ENCODE data around the gene BLCAP.

DNA sequence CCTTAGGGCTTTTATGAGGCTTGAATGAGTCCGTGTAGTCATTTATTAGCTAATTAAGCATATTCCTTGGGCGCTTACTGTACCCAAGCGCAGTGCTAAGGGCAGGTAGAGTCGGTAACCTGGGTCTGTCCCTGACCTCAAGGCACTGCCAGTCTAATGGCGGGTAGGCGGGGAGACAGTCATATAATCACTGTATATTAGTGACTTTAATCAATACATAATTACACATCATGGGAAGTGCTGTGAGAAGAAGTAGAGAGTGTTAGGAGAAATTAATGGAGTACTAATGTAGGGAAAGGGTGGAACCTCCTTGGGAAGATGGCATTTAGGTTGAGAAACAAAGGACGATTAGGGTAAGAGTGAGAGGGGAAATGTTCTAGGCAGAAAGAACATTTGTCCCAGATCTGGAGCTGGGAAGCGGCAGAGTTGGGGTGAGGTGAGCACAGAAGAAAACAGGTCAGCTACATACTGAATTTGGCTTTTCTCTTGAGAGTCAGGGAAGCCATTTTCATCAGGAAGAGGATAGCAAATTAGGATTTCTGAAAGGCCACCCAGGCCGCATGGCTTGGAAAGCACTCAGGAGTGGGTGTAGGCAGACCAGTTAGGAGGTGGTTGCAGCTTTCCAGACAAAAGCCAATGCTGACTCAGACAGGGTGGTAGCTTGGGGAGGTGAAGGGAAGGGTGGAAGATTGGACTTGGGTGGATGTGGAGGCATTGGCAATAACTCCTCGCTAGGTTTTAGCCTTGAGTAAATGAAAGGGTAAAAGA is 954 bp upstream of the BLCAP start:
- TF ChIP-seq KLF7 (tag by site-specific recombination; IDR thresholded peaks at IDR 0.05; ENCODE audit: borderline replicate concordance) (no peak), YY1 (tag by site-specific recombination; IDR thresholded peaks at IDR 0.05) (no peak), CTCF (tag by site-specific recombination; IDR thresholded peaks at IDR 0.05) (no peak), ZNF670 (tag by site-specific recombination; IDR thresholded peaks at IDR 0.05; ENCODE audit: low read depth) (no peak), ZNF416 (tag by site-specific recombination; IDR thresholded peaks at IDR 0.05) (no peak), ZNF626 (tag by site-specific recombination; IDR thresholded peaks at IDR 0.05) (no peak), ZNF549 (tag by site-specific recombination; IDR thresholded peaks at IDR 0.05) (no peak), ZNF132 (tag by site-specific recombination; IDR thresholded peaks at IDR 0.05; ENCODE audit: borderline replicate concordance) (no peak), MEIS1 (CRISPR knock-in tag; IDR thresholded peaks at IDR 0.05; ENCODE audit: borderline replicate concordance) (no peak), ZNF501 (tag by site-specific recombination; IDR thresholded peaks at IDR 0.05) (no peak)
- TF ChIP-seq, protein P1, sequence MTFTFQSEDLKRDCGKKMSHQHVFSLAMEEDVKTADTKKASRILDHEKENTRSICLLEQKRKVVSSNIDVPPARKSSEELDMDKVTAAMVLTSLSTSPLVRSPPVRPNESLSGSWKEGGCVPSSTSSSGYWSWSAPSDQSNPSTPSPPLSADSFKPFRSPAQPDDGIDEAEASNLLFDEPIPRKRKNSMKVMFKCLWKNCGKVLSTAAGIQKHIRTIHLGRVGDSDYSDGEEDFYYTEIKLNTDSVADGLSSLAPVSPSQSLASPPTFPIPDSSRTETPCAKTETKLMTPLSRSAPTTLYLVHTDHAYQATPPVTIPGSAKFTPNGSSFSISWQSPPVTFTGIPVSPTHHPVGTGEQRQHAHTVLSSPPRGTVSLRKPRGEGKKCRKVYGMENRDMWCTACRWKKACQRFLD (tag by site-specific recombination; IDR thresholded peaks at IDR 0.05) = no peak
- TF ChIP-seq, protein P2, sequence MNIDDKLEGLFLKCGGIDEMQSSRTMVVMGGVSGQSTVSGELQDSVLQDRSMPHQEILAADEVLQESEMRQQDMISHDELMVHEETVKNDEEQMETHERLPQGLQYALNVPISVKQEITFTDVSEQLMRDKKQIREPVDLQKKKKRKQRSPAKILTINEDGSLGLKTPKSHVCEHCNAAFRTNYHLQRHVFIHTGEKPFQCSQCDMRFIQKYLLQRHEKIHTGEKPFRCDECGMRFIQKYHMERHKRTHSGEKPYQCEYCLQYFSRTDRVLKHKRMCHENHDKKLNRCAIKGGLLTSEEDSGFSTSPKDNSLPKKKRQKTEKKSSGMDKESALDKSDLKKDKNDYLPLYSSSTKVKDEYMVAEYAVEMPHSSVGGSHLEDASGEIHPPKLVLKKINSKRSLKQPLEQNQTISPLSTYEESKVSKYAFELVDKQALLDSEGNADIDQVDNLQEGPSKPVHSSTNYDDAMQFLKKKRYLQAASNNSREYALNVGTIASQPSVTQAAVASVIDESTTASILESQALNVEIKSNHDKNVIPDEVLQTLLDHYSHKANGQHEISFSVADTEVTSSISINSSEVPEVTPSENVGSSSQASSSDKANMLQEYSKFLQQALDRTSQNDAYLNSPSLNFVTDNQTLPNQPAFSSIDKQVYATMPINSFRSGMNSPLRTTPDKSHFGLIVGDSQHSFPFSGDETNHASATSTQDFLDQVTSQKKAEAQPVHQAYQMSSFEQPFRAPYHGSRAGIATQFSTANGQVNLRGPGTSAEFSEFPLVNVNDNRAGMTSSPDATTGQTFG (tag by site-specific recombination; IDR thresholded peaks at IDR 0.05; ENCODE audit: borderline replicate concordance) = no peak
- TF ChIP-seq, protein P3, sequence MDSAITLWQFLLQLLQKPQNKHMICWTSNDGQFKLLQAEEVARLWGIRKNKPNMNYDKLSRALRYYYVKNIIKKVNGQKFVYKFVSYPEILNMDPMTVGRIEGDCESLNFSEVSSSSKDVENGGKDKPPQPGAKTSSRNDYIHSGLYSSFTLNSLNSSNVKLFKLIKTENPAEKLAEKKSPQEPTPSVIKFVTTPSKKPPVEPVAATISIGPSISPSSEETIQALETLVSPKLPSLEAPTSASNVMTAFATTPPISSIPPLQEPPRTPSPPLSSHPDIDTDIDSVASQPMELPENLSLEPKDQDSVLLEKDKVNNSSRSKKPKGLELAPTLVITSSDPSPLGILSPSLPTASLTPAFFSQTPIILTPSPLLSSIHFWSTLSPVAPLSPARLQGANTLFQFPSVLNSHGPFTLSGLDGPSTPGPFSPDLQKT (IDR thresholded peaks at IDR 0.05; ENCODE audit: borderline replicate concordance, low read depth, low read length) = no peak

Data from HEK293 (cell line).